K562 (cell line): ENCODE data around the gene SHISAL1. TPM values are rescaled to one million over a fixed set of nuclear protein-coding genes. Genes with fewer than 3 reads are reported as not detected.

Source experiments
- ATAC-seq: fragments of 200-7000 bp; cut with Tn5 transposase; 3 replicates; pipeline ENCODE4 v1.9.1; 2020; ENCODE audit warnings: moderate library complexity
- BruUV-seq: library from RNA; stranded (reverse); fragments of 400-500 nt; replicated peaks from 2 replicates; lab custom pipeline; 2021; lab: Mats Ljungman, UMichigan
- CTCF ChIA-PET: fragments of 300-600 bp; formaldehyde crosslinking; extraction: SDS; loops from one replicate; lab custom pipeline; 2021; ENCODE audit warnings: low intra/inter-chr PET ratio; lab: Yijun Ruan, JAX
- POLR2A ChIA-PET: fragments of 300-600, 350-650 bp; sonication (Branson Sonifier 250); formaldehyde crosslinking; extraction: SDS; loops from one replicate; lab custom pipeline; 2021; ENCODE audit warnings: antibody characterized with exemption, inconsistent platforms; lab: Yijun Ruan, JAX
- DNase-seq, 4 experiments: peaks; one replicate each; pipeline versions ENCODE4 v3.0.0 to v3.0.0-alpha.2; 2011 to 2018; ENCODE audit warnings: low spot score in 3 of 4, mixed read lengths in 3 of 4; ENCODE audit errors: extremely low read depth in 1 of 4
- FAIRE-seq: peaks from 2 replicates; lab custom pipeline; 2011; peaks lifted over from hg19 to GRCh38; lab: Jason Lieb, UNC
- H2AFZ ChIP-seq: 2 replicates; pipeline ENCODE4 v1.6.0; 2011; ENCODE audit warnings: low read depth, low read length, control low read depth, inconsistent platforms
- H3K27ac ChIP-seq: fragments of 200-600 bp; 3 replicates; pipeline ENCODE4 v1.8.0; 2011; ENCODE audit warnings: low read depth, mild to moderate bottlenecking, control low read depth, inconsistent platforms, low read length, moderate library complexity, mixed read lengths; ENCODE audit errors: extremely low read depth
- H3K27me3 ChIP-seq, 2 experiments: fragments of 300-600 bp in 1 of 2; 2 replicates in 1 of 2; 3 replicates in 1 of 2; pipeline versions ENCODE4 v1.6.0 to v1.8.0; 2011; ENCODE audit warnings: inconsistent platforms in 2 of 2, low read length in 2 of 2, mild to moderate bottlenecking in 1 of 2, mixed read lengths in 1 of 2, moderate library complexity in 1 of 2; ENCODE audit not compliant: control insufficient read depth in 2 of 2, insufficient read depth in 2 of 2
- H3K36me3 ChIP-seq: fragments of 300-600 bp; 3 replicates; pipeline ENCODE4 v1.8.0; 2011; ENCODE audit warnings: mild to moderate bottlenecking, low read length, inconsistent platforms; ENCODE audit not compliant: control insufficient read depth, insufficient read depth
- H3K4me1 ChIP-seq, 2 experiments: fragments of 200-600 bp in 1 of 2; replicated peaks in 1 of 2; 2 replicates in 1 of 2; 3 replicates in 1 of 2; pipeline versions ENCODE4 v1.5.1 to v1.8.0; 2011; ENCODE audit warnings: inconsistent platforms in 2 of 2, low read length in 2 of 2, mild to moderate bottlenecking in 1 of 2, mixed read lengths in 1 of 2, moderate library complexity in 1 of 2; ENCODE audit not compliant: control insufficient read depth in 2 of 2, insufficient read depth in 2 of 2
- H3K4me2 ChIP-seq: 2 replicates; pipeline ENCODE4 v1.6.1; 2011; ENCODE audit warnings: low read length, control low read depth, inconsistent platforms, mixed read lengths; ENCODE audit not compliant: insufficient read depth
- H3K4me3 ChIP-seq: fragments of 200-600 bp; sonication (generic), shearing (Covaris generic); 2 replicates; pipeline ENCODE4 v1.5.1; 2016; ENCODE audit warnings: control low read depth, inconsistent platforms
- H3K79me2 ChIP-seq: fragments of 200-600 bp; 3 replicates; pipeline ENCODE4 v1.8.0; 2011; ENCODE audit warnings: low read length, inconsistent platforms; ENCODE audit not compliant: control insufficient read depth, insufficient read depth
- H3K9ac ChIP-seq, 2 experiments: 2 replicates each; pipeline versions ENCODE4 v1.6.0 to v1.6.1; 2011; ENCODE audit warnings: low read depth in 2 of 2, low read length in 2 of 2, control low read depth in 1 of 2, inconsistent platforms in 1 of 2, mild to moderate bottlenecking in 1 of 2, mixed read lengths in 1 of 2; ENCODE audit not compliant: insufficient read depth in 1 of 2
- H3K9me1 ChIP-seq: one replicate; pipeline ENCODE4 v1.6.0; 2011; ENCODE audit warnings: inconsistent platforms, mild to moderate bottlenecking, low read length, moderate library complexity; ENCODE audit not compliant: control insufficient read depth, insufficient read depth
- H3K9me3 ChIP-seq: replicated peaks from 2 replicates; pipeline ENCODE4 v1.5.1; 2011; ENCODE audit warnings: low read depth, low read length, inconsistent platforms; ENCODE audit not compliant: control insufficient read depth, insufficient read depth
- H4K20me1 ChIP-seq: replicated peaks from 2 replicates; pipeline ENCODE4 v1.6.1; 2011; ENCODE audit warnings: low read length, inconsistent platforms, mixed read lengths; ENCODE audit not compliant: control insufficient read depth, insufficient read depth
- BCOR ChIP-seq: fragments of 450-650 bp; IDR thresholded peaks from 2 replicates; pipeline ENCODE4 v1.6.1; 2016
- RBM25 ChIP-seq: fragments of 200-400 bp; formaldehyde crosslinking; IDR thresholded peaks from 2 replicates; pipeline ENCODE4 v1.6.1; 2018; ENCODE audit warnings: low read length, low read depth, moderate library complexity; ENCODE audit not compliant: severe bottlenecking
- SAFB ChIP-seq: fragments of 200-400 bp; formaldehyde crosslinking; IDR thresholded peaks from 2 replicates; pipeline ENCODE4 v1.6.1; 2017; ENCODE audit warnings: low read depth, low read length, borderline replicate concordance
- THRB ChIP-seq: fragments of 450-650 bp; formaldehyde crosslinking; conservative IDR thresholded peaks from 2 replicates; pipeline ENCODE4 v1.4.0; 2022; ENCODE audit warnings: mild to moderate bottlenecking, missing genetic modification characterization
- ZFP36 ChIP-seq: fragments of 150-350 bp; IDR thresholded peaks from 2 replicates; pipeline ENCODE4 v1.6.1; 2018; ENCODE audit warnings: low read length, low read depth; ENCODE audit not compliant: partially characterized antibody
- WGBS: fragments of 100-300 bp; shearing (Covaris generic); methylation state at CpG from one replicate; pipeline ENCODE4 v1.1.6; 2016; ENCODE audit warnings: low coverage, mixed read lengths; ENCODE audit not compliant: insufficient coverage; ENCODE audit errors: missing lambda C conversion rate; 5-methylcytosine and 5-hydroxymethylcytosine counted together
- in situ Hi-C: fragments of 300-500 bp; cut with MboI; formaldehyde crosslinking; loops from 4 replicates; pipeline ENCODE4 v1.15.0; 2018; ENCODE audit warnings: inconsistent platforms, mixed read lengths
- intact Hi-C: fragments of 100-400 bp; cut with micrococcal nuclease; formaldehyde crosslinking; loops from 2 replicates; pipeline ENCODE4 v1.14.2; 2022
- polyA plus RNA-seq, 8 experiments: library from polyadenylated mRNA; depleted of rRNA in 4 of 8; stranded (reverse) in 5 of 8; unstranded in 3 of 8; fragments of >200 nt; fragmentation: Nextera tagmentation in 2 of 8; fragmentation: Illumina TruSeq in 1 of 8; extraction: Ambion mirVana in 2 of 8; extraction: Trizol in 1 of 8; gene quantifications; 2 replicates each; pipeline versions ENCODE4 v1.2.1 to v1.2.3, GENCODE V29; 2011 to 2014; ENCODE audit warnings: inconsistent platforms in 1 of 8, missing spikeins in 1 of 8
- total RNA-seq, 7 experiments: library from RNA; depleted of rRNA in 6 of 7; stranded (reverse); fragments of >200 nt in 6 of 7; fragmentation: Illumina TruSeq in 2 of 7; extraction: Trizol in 2 of 7; gene quantifications; 2 replicates each; pipeline versions ENCODE4 v1.2.1 to v1.2.3, GENCODE V29; 2011 to 2021; ENCODE audit warnings: low replicate concordance in 1 of 7

The SHISAL1 gene
- total and polyA plus RNA-seq, 9 of the 15 experiments (the other 6 are each of a cell fraction or from before 2014, with no cell fraction given) = not detected

DNA sequence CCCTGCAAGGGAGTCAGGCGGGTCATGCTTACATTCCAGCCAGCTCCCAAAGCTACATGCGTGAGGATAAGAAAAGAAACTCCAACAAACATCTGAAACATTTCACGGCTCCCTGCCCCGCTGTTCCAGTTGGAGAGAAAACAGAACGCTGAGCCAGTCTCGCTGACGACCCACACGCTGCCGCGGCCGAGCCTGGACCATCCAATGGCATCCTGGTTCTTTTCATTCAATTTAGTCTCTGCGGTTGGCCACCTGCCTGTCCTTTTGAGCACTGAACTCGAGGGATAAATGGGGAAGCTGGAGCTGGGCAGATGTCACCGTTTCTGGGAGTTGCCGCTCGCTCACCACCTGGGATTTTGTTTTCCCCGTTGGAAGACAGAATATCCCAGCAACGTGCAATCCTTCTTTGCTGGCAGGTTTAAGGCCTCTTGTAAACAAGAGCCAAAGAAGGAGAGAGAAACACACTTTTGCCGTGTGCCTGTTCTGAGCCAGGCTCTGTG is 45.3 kb upstream of the SHISAL1 start:
- Histone ChIP-seq H3K36me3 (no peaks in the 10 kb centered on the region), H2AFZ (no peak overlapping the region), H3K4me2 (no peak overlapping the region), H4K20me1 (peaks cover 5% of the 10 kb centered on the region; the same call in 1 of the 2 replicates), H3K27me3 (peaks cover 0 to 40% of the 10 kb centered on the region in 2 experiments; a peak in 3 of 5 replicates), H3K9ac (no peak overlapping the region), H3K4me3 (no peak overlapping the region), H3K9me3 (no peaks in the 10 kb centered on the region), H3K79me2 (no peaks in the 10 kb centered on the region), H3K9me1 (no peaks in the 10 kb centered on the region), H3K4me1 (no peaks in the 10 kb centered on the region), H3K27ac (no peak overlapping the region)
- ATAC-seq = no peak
- POLR2A ChIA-PET = interaction anchor here (0.6 to 0.7 kb wide), 2 partner anchors 70 to 72 kb away, joined by 3 read pairs; no protein-coding TSS in a partner anchor
- in situ Hi-C loops = no loop called here
- CTCF ChIA-PET = no interaction called here
- BruUV-seq = no TSS peak
- TF ChIP-seq BCOR (no peak), SAFB (no peak)
- no peak for FAIRE-seq
- 1% methylated on average over 15 of the region's 19 CpGs for WGBS
- no peak for DNase-seq
- intact Hi-C loops = no loop called here

- Histone ChIP-seq H3K9me1 (no peaks in the 10 kb centered on the region), H3K4me1 (no peaks in the 10 kb centered on the region), H3K27me3 (peaks cover 0 to 35% of the 10 kb centered on the region in 2 experiments; a peak in 3 of 5 replicates), H3K79me2 (no peaks in the 10 kb centered on the region), H3K9me3 (no peaks in the 10 kb centered on the region), H3K36me3 (no peaks in the 10 kb centered on the region), H4K20me1 (peaks cover under 1% of the 10 kb centered on the region; the same call in 1 of the 2 replicates), H3K27ac (no peak overlapping the region), H3K4me3 (no peak overlapping the region), H3K4me2 (no peak overlapping the region), H3K9ac (no peak overlapping the region), H2AFZ (no peak overlapping the region)
- FAIRE-seq (no peak), DNase-seq (no peak), ATAC-seq (no peak)
- TF ChIP-seq THRB (CRISPR knock-in tag) (no peak), ZFP36 (peak; percentile 65), RBM25 (peak; percentile 75)
- BruUV-seq = no TSS peak
- 1% methylated on average over 9 of the region's 10 CpGs for WGBS
- ChIA-PET CTCF (no interaction called here), POLR2A (interaction anchor here (0.7 kb wide), 1 partner anchor 30 kb away, joined by 3 read pairs; no protein-coding TSS in a partner anchor)
- in situ Hi-C loops = no loop called here
- intact Hi-C loops = no loop called here
Measured at GRCh38 chr22:44357296-44357965, 44.7 kb upstream of the SHISAL1 start.
